ENCODE measurements around the gene CCDC6. TPM values are rescaled to one million over a fixed set of nuclear protein-coding genes. Genes with fewer than 3 reads are reported as not detected.

CCDC6 gene
- total and polyA plus RNA-seq, 3 donors from 2014 or later = 21.1 to 52.2 (median 41.7) TPM

- 72 to 79% methylated on average over 3 of the region's 3 CpGs for WGBS, 2 donors
- intact Hi-C loops (cut with DNase I; ENCODE audit: low total_unique reads) = no loop called here
These were observed 153.1 kb downstream of the CCDC6 start, which contains the start of gene MRLN for GRCh38 chr10:59753267-59753666. Gene MRLN, minus strand, starts transcription at chr10:59753455.

DNA sequence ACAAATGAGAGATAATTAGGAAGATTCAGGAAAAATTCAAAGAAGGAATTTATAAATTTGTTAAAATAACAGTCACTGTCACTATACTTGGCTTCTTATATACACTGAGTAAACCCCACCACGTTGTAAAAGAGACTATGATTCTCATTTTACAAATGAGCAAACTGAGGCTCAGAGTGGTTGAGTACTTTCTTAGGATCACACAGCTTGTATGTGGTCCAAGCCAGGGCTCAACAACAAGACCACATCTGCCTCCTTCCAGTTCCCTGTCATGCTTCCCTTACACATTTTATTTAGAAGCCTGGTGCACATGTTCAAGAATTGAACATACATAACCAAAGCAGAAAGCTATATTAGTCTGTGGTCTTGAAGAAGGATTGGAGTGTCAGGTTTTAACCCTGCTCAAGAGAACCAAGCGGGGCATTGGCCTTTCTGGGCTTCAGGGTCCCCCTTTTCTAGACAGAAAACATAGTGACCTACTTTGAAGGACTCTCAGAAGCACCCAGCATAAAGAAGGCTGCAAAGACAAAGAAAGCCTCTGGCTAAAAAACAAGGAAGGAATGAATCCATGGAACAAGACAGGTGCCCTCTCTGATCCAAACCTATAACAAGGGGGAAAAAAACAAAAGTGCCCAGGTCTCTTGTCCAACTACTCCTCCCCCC is 153.9 kb downstream of the CCDC6 start:
- Histone ChIP-seq H3K4me1 (no peaks in the 10 kb centered on the region), H3K36me3 (ENCODE audit: low read depth, missing control alignments) (no peaks in the 10 kb centered on the region), H3K9me3 (no peaks in the 10 kb centered on the region), H3K4me3 (no peak overlapping the region), H3K27me3 (no peaks in the 10 kb centered on the region), H3K27ac (no peak overlapping the region)
- 69 to 83% methylated on average over 2 of the region's 2 CpGs for WGBS, 2 donors
- no peak for TF ChIP-seq POLR2A (IDR thresholded peaks at IDR 0.05)
- TF ChIP-seq, protein P1, sequence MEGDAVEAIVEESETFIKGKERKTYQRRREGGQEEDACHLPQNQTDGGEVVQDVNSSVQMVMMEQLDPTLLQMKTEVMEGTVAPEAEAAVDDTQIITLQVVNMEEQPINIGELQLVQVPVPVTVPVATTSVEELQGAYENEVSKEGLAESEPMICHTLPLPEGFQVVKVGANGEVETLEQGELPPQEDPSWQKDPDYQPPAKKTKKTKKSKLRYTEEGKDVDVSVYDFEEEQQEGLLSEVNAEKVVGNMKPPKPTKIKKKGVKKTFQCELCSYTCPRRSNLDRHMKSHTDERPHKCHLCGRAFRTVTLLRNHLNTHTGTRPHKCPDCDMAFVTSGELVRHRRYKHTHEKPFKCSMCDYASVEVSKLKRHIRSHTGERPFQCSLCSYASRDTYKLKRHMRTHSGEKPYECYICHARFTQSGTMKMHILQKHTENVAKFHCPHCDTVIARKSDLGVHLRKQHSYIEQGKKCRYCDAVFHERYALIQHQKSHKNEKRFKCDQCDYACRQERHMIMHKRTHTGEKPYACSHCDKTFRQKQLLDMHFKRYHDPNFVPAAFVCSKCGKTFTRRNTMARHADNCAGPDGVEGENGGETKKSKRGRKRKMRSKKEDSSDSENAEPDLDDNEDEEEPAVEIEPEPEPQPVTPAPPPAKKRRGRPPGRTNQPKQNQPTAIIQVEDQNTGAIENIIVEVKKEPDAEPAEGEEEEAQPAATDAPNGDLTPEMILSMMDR (IDR thresholded peaks at IDR 0.05) = no peak
- intact Hi-C loops (cut with DNase I; ENCODE audit: low total_unique reads) = no loop called here
- no peak for DNase-seq

More at GRCh38 chr10:59753267-59753666, 153.1 kb downstream of the CCDC6 start, which contains the start of gene MRLN:
- Histone ChIP-seq H3K9me3 (no peaks in the 10 kb centered on the region), H3K36me3 (ENCODE audit: low read depth, missing control alignments) (no peaks in the 10 kb centered on the region), H3K27ac (no peak within 1 kb of the TSS), H3K27me3 (no peaks in the 10 kb centered on the region), H3K4me3 (no peak within 1 kb of the TSS), H3K4me1 (no peaks in the 10 kb centered on the region)
- no peak for DNase-seq
- TF ChIP-seq POLR2A (IDR thresholded peaks at IDR 0.05) = no peak
- TF ChIP-seq, protein P1 (IDR thresholded peaks at IDR 0.05) = no peak

DNA sequence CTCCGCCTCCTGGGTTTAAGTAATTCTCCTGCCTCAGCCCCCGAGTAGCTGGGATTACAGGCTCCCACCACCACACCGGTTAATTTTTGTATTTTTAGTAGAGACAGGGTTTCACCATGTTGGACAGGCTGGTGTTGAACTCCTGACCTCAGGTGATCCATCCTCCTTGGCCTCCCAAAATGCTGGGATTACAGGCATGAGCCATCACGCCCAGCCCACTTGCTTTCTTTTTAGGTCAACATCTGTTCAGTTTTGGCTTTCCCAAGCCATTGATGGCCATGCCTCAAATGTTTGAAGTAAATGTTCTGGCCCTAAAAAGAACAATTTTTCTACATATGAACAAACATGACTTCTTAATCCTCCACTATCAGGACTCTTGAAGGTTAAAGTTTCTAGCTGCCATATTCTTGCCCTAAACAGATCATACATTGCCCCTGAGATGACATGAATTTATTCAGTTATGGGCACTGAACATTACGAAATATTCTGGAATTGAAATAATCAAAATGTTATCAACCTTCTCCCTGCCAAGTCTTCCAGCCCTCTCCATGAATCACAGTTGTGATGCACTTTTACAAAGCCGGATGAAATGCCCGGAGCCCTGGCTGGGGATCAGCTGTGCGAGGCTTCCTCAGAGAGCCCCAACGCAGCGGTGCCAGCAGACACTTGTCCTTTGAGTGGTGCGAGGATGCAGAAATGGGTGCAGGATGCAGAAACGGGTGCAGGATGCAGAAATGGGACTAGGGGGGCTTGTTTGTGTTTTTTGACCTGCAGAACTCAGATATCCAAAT is 156.0 kb downstream of the CCDC6 start:
- WGBS, 2 donors = 87 to 90% methylated on average over 12 of the region's 12 CpGs
- no peaks in the 10 kb centered on the region for H3K27me3 ChIP-seq
- no peak overlapping the region for H3K27ac ChIP-seq
- H3K9me3 ChIP-seq = no peaks in the 10 kb centered on the region
- no peak overlapping the region for H3K4me3 ChIP-seq
- DNase-seq = no peak
- no peaks in the 10 kb centered on the region for H3K36me3 ChIP-seq (ENCODE audit: low read depth, missing control alignments)
- H3K4me1 ChIP-seq = no peaks in the 10 kb centered on the region
- TF ChIP-seq POLR2A (IDR thresholded peaks at IDR 0.05) = no peak
- TF ChIP-seq, protein P1 (IDR thresholded peaks at IDR 0.05) = no peak
- intact Hi-C loops (cut with DNase I; ENCODE audit: low total_unique reads) = no loop called here

DNA sequence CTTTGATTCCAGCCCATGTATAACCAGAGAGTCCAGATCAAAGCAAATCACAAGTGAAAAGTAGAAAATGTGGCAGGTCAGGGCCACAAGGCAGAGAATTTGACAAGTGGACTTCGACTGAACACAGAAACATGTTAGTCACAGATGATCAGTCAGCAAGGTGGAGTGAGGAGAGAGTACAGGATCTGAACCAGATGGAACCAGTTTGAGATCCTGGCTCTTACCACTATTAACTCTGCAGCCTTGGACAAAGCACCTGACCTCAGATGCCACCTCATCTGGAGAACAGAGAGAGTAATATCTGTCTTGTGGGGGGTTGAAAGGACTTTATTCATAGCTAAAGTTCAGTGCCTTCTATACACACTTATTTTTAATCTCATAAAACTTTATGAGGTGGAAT is 157.5 kb downstream of the CCDC6 start:
- Histone ChIP-seq H3K36me3 (ENCODE audit: low read depth, missing control alignments) (no peaks in the 10 kb centered on the region), H3K27me3 (no peaks in the 10 kb centered on the region), H3K4me3 (no peak overlapping the region), H3K27ac (no peak overlapping the region), H3K9me3 (no peaks in the 10 kb centered on the region), H3K4me1 (no peaks in the 10 kb centered on the region)
- intact Hi-C loops (cut with DNase I; ENCODE audit: low total_unique reads) = no loop called here
- TF ChIP-seq POLR2A (IDR thresholded peaks at IDR 0.05) = no peak
- TF ChIP-seq, protein P1 (IDR thresholded peaks at IDR 0.05) = no peak
- no peak for DNase-seq
- WGBS, 2 donors = 92 to 93% methylated on average over 1 of the region's 1 CpG

Data from testis (tissue), 3 donors.